Measurements from ENCODE around the gene NEUROD6.

NEUROD6 gene

DNA sequence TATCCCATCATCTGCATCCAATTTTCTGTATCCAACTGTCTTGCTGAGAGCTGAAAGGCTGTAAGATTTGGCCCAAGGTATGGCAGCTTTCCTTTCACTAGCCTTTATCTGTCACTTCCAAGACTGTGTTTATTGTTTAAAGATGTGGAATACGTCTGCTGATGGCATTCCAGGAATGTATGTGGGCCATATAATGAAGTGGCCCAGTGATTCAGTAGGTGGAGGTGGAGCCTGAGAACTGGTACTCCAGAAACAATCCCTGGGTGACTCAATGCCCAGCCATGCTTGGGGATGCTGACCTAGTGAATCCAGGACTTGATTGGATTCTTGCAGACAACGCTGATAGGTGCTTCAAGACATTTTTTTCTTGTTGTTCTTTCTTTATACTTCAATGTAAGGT, 13.5 kb downstream of the NEUROD6 start:
- no peak for DNase-seq

DNA sequence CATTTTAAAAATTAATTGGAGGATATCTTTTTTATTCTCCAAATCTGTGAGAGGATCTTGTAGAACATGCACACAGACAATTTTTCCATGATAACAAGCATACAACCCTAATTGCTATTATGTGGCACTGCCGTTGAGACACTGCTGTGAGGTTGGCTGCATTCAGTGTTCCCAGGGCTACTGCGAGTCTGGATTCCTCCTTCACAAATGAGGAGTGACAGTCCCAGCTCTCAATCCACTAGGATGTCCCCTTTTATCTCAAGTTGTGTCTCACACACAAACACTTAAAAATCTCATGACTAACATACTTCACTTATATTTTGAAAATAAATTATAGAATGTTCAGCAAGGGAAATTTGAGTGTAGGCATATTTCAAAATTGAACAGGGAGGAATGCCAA, 14.1 kb downstream of the NEUROD6 start:
- DNase-seq: no peak

DNA sequence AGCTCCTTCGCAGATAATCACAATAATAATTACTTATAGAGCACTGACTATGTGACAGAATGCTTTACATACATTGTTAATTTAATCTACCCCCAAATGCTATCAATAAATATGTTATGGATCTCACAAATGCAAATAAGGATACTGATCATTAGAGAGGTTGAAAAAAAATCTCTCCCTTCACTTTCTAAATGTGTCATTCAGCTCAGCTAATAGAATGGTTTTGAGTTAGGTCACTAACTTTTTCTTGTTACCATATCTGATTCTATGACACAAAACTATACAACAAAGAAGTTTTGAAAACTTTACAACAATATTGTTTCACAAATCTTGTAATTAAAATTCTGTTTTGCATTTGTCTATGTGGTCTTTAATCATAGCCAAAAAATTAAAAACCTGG, 17.4 kb downstream of the NEUROD6 start:
- no peak for DNase-seq

DNA sequence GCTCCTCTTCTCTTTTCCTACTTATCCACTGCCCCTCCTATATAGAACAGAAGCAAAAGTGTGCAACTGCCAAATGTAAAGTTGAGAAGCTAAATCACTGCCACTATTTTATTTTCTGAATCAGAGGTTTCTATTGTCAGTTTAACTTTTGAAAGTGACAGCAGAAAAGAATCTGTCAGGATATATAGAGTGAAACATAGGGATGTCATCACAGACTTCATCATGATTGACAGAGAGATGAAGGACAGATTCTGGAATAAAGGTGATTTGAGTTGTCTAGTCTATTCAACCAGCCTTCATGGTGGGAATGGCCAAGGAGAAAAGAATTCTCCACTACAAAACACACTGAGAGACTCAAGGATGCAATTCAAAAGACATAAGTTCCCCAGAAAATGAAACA, 19.9 kb downstream of the NEUROD6 start:
- no peak for DNase-seq

DNA sequence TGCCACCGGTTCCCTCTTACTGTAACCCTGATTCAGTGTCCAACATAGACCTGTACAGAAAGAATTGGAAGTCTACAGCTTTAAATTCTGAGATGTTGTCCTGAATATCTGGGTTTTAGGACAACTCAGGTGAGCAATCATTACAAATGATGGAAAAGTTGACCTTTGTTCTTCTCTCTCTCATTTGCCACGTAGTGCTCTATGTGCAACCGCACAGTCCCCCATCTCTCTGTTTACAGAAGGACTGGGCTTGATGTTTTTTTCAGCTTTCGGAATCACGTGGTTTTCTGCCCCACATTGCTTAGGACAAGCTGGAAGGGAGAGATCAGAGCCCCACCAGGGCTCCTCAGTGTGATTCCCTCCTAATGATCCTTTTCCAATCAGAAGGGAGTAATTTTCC, 22.2 kb downstream of the NEUROD6 start:
- DNase-seq: no peak

DNA sequence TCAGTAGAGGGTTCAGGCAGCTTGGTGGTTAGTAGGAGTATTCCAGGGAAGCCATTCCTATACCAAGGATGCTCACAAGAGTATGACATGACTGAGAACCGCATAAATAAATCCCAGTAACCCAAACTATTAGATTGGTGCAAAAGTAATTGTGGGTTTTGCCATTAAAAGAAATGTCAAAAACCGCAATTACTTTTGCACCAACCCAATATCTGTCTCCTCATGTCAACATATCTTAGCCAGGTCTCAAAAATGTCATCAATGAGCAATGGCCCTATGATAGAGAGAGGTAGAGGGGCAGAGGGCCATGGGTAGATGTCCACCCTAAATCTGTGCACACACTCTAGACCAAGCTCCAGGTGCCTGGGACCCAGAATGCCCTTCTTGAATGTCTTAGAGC, 23.6 kb downstream of the NEUROD6 start:
- no peak for DNase-seq

DNA sequence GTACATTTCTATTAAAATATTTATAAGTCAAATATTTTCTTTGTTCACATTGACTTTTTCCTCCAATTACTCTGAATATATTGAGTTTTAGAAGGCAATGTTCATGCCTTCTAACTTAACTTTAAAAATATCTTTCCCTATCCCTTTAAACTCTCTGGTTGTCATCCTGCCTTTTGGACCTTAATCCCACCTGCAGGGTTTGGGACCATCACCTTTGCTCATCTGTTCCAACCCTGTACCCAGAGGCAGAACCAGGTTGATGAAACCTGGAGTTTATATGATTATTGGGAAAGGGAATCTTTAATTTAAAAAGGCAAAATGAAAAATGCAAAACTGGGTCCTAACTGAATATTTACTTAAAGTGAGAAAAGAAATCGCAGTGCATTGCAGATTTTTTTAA, 24.8 kb downstream of the NEUROD6 start:
- no peak for DNase-seq

DNA sequence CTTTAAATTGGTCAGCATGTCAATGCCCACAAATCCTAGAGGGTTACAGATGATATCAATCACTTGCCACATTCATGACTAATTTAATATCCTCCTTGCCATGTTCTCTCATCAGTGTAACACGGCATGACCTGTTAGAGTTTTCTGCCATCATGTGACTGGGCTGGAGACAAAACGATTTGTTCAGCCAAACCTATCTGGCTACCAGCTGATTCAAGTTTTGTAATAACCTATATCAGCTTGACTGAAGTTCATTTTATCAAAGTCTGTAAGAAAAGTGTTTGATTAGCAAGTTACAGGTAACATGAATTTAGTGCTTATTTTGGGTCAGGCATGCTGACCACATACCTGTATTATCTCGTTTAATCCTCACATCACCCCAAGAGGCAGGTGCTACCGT, 25.7 kb downstream of the NEUROD6 start:
- no peak for DNase-seq

DNA sequence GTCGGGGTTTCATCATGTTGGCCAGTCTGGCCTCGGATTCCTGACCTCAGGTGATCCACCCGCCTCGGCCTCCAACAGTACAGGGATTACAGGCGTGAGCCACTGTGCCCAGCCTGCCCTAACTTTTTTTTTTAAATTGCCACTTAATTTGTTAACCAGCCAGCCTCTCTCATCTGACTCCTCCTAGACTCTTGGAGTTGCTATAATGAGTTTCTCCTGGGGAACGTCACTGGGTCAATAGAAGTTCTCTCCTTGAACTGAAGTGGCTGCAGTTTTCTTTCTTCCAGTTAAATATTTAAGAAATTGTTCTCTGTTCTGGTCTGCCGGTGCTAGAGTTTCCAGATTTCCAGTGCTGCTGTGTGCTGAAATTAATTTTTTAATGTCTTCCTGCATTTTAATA, 27.6 kb downstream of the NEUROD6 start:
- DNase-seq: no peak

DNA sequence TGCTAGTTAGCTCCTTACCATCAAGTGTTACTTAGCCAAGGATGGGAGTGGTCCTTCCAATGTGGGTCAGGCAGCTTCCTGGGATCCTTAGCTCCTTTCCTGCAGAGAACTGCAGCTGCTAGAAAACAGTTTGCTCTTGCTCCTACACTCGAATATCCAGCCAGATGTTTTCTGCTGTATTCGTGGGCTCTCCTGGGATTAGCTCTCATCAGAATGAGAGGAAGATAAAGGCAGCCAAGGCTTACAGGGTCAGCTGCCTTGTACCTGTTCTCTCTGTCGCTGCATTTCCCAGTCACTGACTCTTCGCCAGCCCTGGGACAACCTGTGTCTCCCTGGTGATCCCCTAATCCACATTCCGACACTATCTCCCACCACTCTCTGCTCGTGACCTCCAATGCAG, 29.0 kb downstream of the NEUROD6 start:
- DNase-seq: no peak

DNA sequence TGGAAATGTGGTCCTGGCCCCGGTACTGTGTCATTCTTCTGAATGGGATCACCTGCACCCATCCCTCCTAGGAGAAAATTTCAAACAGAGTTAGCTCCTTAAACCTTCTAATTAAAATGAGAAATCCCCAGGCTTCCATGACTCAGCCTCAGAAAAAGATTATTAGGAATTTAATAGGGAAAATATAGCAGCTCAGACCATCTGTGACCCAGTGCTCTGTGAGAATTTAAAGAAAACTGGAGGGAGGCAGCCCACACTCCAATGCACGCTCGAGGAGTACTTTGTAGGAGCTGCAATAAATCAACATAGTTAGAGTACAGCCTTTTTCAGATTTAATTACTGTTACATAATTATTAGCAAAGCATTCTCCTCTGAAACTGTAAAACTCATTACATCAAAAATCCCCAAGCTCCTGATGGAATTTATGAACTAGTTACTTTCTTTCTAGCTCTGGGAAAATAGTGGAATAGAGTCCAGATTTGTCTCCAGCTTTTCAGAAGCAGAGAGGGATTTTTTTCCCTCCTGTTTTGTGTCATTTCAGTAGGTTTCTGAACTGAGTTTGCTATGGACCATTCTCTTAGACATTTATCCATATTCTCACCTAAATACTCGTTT, 30.1 kb downstream of the NEUROD6 start:
- no peak for DNase-seq

DNA sequence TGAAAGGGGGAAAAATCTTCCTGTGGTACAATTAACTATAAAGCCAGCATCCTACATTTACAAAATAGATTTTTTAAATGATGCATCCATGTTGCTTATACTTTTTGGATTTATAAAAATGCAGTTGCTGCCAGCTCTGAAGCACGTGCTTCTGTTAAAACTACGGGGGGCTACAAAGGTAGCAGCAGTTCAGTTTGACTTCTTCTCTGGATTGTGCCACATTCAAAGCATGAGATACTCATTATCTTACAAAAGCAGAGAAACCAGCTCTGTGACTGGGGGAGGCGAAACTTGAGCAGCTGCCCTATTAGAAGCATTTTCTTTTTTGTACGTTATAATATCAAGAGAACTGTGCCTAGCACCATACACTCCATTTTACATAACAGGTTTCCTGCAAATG, 31.1 kb downstream of the NEUROD6 start:
- DNase-seq: no peak

DNA sequence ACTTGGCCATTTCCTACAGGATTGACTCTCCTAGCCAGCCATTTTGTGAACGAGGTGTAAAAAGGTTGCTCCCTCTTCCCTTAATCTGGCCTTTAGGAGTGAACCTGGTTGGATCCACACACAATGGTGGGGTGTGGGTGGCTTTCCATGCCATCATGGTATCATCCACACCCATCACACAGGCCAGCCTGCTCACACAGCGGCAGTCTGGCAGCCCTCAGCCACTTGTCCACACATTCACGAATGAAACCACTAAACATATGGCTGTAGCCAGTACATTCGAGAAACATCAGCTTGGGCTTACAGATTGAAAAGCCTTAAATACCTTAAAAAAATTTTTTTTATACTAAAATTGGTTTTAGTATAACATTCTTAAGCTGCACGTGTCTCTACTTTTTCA, 31.9 kb downstream of the NEUROD6 start:
- DNase-seq: no peak

DNA sequence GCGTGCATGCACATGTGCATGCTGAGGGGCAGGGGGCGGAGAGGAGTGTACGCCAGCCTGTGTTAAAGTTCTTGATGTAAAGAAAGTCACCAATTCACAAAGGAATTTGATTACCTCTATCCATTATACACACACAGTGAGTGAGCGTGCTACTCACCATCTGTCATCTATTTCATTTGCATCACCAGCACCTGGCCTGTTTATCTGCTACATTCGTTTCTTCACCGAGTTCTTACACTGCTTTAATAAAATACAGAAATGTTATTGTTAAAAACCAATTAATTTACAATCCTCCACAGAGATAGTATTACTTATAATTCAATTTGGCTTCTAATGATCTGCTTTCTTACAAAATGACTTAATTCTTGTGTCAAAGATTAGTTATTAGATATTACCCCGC, 32.6 kb downstream of the NEUROD6 start:
- DNase-seq: no peak

DNA sequence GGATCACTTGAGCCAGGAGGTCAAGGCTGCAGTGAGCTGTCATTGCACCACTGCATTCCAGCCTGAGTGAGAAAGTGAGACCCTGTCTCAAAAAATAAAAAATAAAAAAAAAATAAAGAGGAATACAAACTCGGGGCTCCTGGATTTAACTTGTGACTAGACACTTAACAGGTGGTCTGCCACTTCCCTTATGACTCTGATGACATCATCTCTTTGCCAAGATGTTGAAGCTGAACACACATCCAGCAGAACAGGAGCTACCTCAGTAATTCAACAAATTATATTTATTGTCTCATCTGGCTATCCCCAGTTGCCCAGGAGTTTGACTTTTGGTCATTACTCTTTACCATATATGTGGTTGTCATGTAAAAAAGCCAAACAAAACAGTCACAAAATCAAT, 35.3 kb downstream of the NEUROD6 start:
- DNase-seq: no peak

DNA sequence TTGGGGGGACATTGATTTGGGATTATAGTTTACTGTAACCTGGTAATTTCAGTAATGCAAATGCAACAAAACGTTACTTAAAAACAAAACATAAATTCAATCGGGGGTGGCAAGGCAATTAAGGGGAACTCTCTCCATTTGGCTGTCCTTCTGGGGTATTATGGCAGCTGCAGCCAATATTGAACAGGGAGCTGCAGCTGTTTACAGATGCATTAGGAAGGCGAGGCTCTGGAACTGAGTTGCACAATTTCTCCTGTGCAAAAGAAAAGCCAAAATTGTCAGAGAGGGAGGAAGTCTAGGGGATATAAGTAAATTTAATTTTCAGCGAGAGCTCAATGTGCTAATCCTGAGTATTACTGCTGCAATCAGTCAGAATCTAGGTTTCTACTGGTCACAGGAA, 36.1 kb downstream of the NEUROD6 start:
- no peak for DNase-seq

DNA sequence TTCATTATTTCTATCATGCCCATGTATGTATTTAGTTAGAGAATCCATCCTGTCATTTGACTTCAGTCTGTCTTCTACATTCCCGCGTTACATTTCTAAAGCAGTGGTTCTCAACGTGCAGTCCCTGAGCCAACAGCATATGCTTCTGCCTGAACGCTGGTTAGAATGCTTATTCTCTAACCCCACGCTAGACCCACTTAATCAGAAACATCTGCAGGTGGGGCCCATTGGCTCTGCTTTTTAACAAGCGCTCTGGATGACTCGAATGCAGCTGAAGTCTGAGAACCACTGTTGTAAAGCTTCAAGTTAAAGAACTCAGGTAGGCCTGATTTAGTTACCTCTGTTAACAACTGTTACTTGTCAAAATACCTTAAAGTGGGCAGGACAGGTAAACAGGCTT, 38.2 kb downstream of the NEUROD6 start:
- no peak for DNase-seq

DNA sequence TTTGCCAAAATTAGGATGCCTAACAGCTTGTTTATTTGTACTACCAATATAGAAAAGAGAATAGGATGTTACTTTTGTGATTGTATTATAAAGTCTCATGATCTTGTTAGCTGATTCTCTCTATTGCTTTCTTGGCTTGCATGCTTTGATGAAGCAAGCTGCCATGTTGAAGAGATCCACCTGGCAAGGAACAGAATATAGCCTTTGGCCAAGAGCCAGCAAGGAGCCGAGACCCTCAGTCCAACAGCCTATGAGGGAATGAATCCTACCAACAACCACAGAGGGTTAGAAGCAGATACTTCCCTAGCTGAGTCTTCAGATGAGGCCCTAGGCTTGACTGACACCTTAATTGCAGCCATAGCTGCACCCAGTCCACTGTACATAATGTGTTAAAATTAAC, 41.2 kb downstream of the NEUROD6 start:
- no peak for DNase-seq

DNA sequence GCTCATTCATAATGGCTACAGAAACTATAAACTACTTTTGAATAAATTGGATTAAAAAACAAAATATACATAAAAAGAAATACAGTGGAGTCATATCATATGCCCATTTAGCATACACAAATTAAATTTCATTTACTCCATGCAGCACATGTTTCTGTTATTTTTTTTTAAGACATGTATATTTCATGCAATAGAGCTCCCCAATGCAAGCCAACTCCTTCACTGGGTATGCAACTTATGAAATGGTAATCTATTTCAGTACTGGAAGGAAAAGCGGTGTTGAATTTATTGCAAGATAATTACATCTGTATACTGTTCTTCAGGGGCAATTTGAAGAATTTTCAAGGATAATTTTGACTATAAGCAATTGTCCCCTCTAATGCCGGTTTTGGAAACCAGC, 49.9 kb downstream of the NEUROD6 start:
- no peak for DNase-seq
